SK-N-SH (cell line): ENCODE results near the gene CALHM1. TPM values are rescaled to one million over a fixed set of nuclear protein-coding genes. Genes with fewer than 3 reads are reported as not detected.
"Not testable (repeated sequence)": the region's sequence is repeated elsewhere in the genome, so short reads cannot be mapped to it uniquely, and the experiment has no call there.

ENCODE experiments used
- CTCF ChIA-PET: fragments of 300-600, 350-600 bp; formaldehyde crosslinking; extraction: SDS; loops from one replicate; lab custom pipeline; 2021; lab: Yijun Ruan, JAX
- POLR2A ChIA-PET: fragments of 350-600 bp; sonication (Branson Sonifier 250); formaldehyde crosslinking; extraction: SDS; loops from one replicate; lab custom pipeline; 2020; ENCODE audit warnings: antibody characterized with exemption, inconsistent platforms; lab: Yijun Ruan, JAX
- DNase-seq: peaks from one replicate; pipeline ENCODE4 v3.0.0; 2012
- H2AFZ ChIP-seq: fragments of 200-600 bp; sonication (generic); 2 replicates; pipeline ENCODE4 v1.8.1; 2016; ENCODE audit warnings: antibody characterized with exemption, mild to moderate bottlenecking, low read depth
- H3F3A ChIP-seq: fragments of 200-600 bp; sonication (generic); replicated peaks from 2 replicates; pipeline ENCODE3; 2016; ENCODE audit warnings: antibody characterized with exemption, mild to moderate bottlenecking; ENCODE audit not compliant: insufficient read depth
- H3K27ac ChIP-seq, 2 experiments: fragments of 200-500 bp in 1 of 2; fragments of 200-600 bp in 1 of 2; sonication (Bioruptor generic) in 1 of 2; sonication (generic), shearing (Covaris generic) in 1 of 2; 2 replicates each; pipeline versions ENCODE4 v1.5.1 to v1.6.1; 2014 to 2016; ENCODE audit warnings: low read depth in 2 of 2, inconsistent platforms in 1 of 2, low read length in 1 of 2, mild to moderate bottlenecking in 1 of 2, mixed read lengths in 1 of 2
- H3K27me3 ChIP-seq: fragments of 200-600 bp; sonication (generic), shearing (Covaris generic); 2 replicates; pipeline ENCODE4 v1.6.1; 2016; ENCODE audit warnings: mixed run types; ENCODE audit not compliant: insufficient read depth
- H3K36me3 ChIP-seq, 2 experiments: fragments of 200-500 bp in 1 of 2; fragments of 200-600 bp in 1 of 2; sonication (Bioruptor generic) in 1 of 2; sonication (generic) in 1 of 2; replicated peaks in 1 of 2; 2 replicates each; pipeline versions ENCODE3 to v1.5.1; 2014 to 2016; ENCODE audit warnings: low read length in 1 of 2, mild to moderate bottlenecking in 1 of 2; ENCODE audit not compliant: insufficient read depth in 2 of 2, control insufficient read depth in 1 of 2
- H3K4me1 ChIP-seq, 2 experiments: fragments of 200-500 bp in 1 of 2; fragments of 200-600 bp in 1 of 2; sonication (Bioruptor generic) in 1 of 2; sonication (generic), shearing (Covaris generic) in 1 of 2; 2 replicates each; pipeline versions ENCODE4 v1.5.1 to v1.6.1; 2014 to 2016; ENCODE audit warnings: low read depth in 1 of 2, low read length in 1 of 2, mixed run types in 1 of 2; ENCODE audit not compliant: insufficient read depth in 2 of 2, control insufficient read depth in 1 of 2
- H3K4me2 ChIP-seq: fragments of 200-600 bp; sonication (generic), shearing (Covaris generic); 2 replicates; pipeline ENCODE4 v1.6.1; 2017; ENCODE audit warnings: mixed run types
- H3K4me3 ChIP-seq, 2 experiments: fragments of 200-500 bp in 1 of 2; fragments of 200-600 bp in 1 of 2; sonication (Bioruptor generic) in 1 of 2; sonication (generic), shearing (Covaris generic) in 1 of 2; 2 replicates each; pipeline versions ENCODE4 v1.5.1 to v1.8.1; 2014 to 2016; ENCODE audit warnings: low read depth in 2 of 2, inconsistent platforms in 1 of 2, low read length in 1 of 2, mild to moderate bottlenecking in 1 of 2, mixed read lengths in 1 of 2, moderate library complexity in 1 of 2
- H3K79me2 ChIP-seq: fragments of 200-600 bp; sonication (generic); 2 replicates; pipeline ENCODE4 v1.8.1; 2017; ENCODE audit warnings: mild to moderate bottlenecking; ENCODE audit not compliant: insufficient read depth
- H3K9ac ChIP-seq: fragments of 200-600 bp; sonication (generic); 2 replicates; pipeline ENCODE4 v1.6.1; 2017; ENCODE audit warnings: mixed run types
- H3K9me2 ChIP-seq: fragments of 200-600 bp; sonication (generic); 2 replicates; pipeline ENCODE4 v1.6.1; 2017; ENCODE audit warnings: mixed run types
- H3K9me3 ChIP-seq: fragments of 200-600 bp; sonication (generic); 2 replicates; pipeline ENCODE4 v1.6.1; 2017; ENCODE audit warnings: mixed run types, mild to moderate bottlenecking, moderate library complexity
- H4K20me1 ChIP-seq: fragments of 200-600 bp; sonication (generic); 2 replicates; pipeline ENCODE4 v1.6.1; 2017; ENCODE audit warnings: mild to moderate bottlenecking, mixed run types; ENCODE audit not compliant: insufficient read depth
- ELF1 ChIP-seq: IDR thresholded peaks from 2 replicates; pipeline ENCODE4 v1.4.0; 2012
- EP300 ChIP-seq, 2 experiments: IDR thresholded peaks; 2 replicates each; pipeline versions ENCODE4 v1.4.0 to v1.6.1; 2012; ENCODE audit warnings: borderline replicate concordance in 1 of 2, low read depth in 1 of 2, low read length in 1 of 2
- EZH2phosphoT487 ChIP-seq: fragments of 200-600 bp; sonication (generic); IDR thresholded peaks from 2 replicates; pipeline ENCODE4 v1.6.1; 2017; ENCODE audit warnings: low read depth, mixed run types, mild to moderate bottlenecking, antibody characterized with exemption, moderate library complexity, borderline replicate concordance
- GABPA ChIP-seq: IDR thresholded peaks from 2 replicates; pipeline ENCODE4 v1.4.0; 2012; ENCODE audit warnings: low read depth, mild to moderate bottlenecking
- GATA2 ChIP-seq: sonication (generic); formaldehyde crosslinking; IDR thresholded peaks from 2 replicates; pipeline ENCODE4 v1.5.0; 2020; ENCODE audit warnings: mild to moderate bottlenecking, missing genetic modification reagents
- IRF3 ChIP-seq: fragments of 150-350 bp; IDR thresholded peaks from 2 replicates; pipeline ENCODE4 v1.6.1; 2016; ENCODE audit warnings: mild to moderate bottlenecking, low read depth, low read length
- JUND ChIP-seq: IDR thresholded peaks from 2 replicates; pipeline ENCODE4 v1.4.0; 2012
- MAX ChIP-seq: IDR thresholded peaks from 2 replicates; pipeline ENCODE4 v1.4.0; 2012; ENCODE audit warnings: low read depth
- MEF2A ChIP-seq: IDR thresholded peaks from 2 replicates; pipeline ENCODE4 v1.4.0; 2012; ENCODE audit warnings: low read depth, borderline replicate concordance
- MXI1 ChIP-seq: IDR thresholded peaks from 2 replicates; pipeline ENCODE4 v1.6.1; 2012; ENCODE audit warnings: mild to moderate bottlenecking, low read depth, low read length, improper control_type of control experiment
- NRF1 ChIP-seq: IDR thresholded peaks from 2 replicates; pipeline ENCODE4 v1.6.1; 2012; ENCODE audit warnings: low read depth, mild to moderate bottlenecking, low read length
- PBX3 ChIP-seq: IDR thresholded peaks from 2 replicates; pipeline ENCODE4; 2012
- RAD21 ChIP-seq: IDR thresholded peaks from 2 replicates; pipeline ENCODE4 v1.6.1; 2012; ENCODE audit warnings: mild to moderate bottlenecking, low read length
- RFX5 ChIP-seq: IDR thresholded peaks from 2 replicates; pipeline ENCODE4 v1.6.1; 2012; ENCODE audit warnings: mild to moderate bottlenecking, improper control_type of control experiment, low read length
- RXRA ChIP-seq: IDR thresholded peaks from 2 replicates; pipeline ENCODE4 v1.4.0; 2012; ENCODE audit warnings: low read depth, mild to moderate bottlenecking, borderline replicate concordance
- USF1 ChIP-seq: IDR thresholded peaks from 2 replicates; pipeline ENCODE4 v1.4.0; 2012; ENCODE audit warnings: low read depth, borderline replicate concordance
- USF2 ChIP-seq: fragments of 150-350 bp; IDR thresholded peaks from 2 replicates; pipeline ENCODE4 v1.6.1; 2017; ENCODE audit warnings: antibody characterized with exemption, low read length, low read depth, borderline replicate concordance
- ZBTB33 ChIP-seq: IDR thresholded peaks from 2 replicates; pipeline ENCODE4 v1.4.0; 2012; ENCODE audit warnings: low read depth, borderline replicate concordance
- WGBS: methylation state at CpG from one replicate; pipeline ENCODE4 v1.1.6; 2017; ENCODE audit warnings: low lambda C conversion rate; 5-methylcytosine and 5-hydroxymethylcytosine counted together
- polyA plus RNA-seq, 3 experiments: library from polyadenylated mRNA; depleted of rRNA; stranded (reverse); fragments of >200 nt; gene quantifications; 2 replicates each; pipeline ENCODE4 v1.2.3, GENCODE V29; 2012

Gene CALHM1
- polyA plus RNA-seq, 1 of the 3 experiments (the other 2 are of a cell fraction) = not detected

GRCh38 chr10:103503777-103504176 lies 45.1 kb upstream of the CALHM1 start:
- 82% methylated on average over 6 of the region's 6 CpGs for WGBS
- not testable (repeated sequence) for H2AFZ ChIP-seq, H3K79me2 ChIP-seq, H3F3A ChIP-seq, H4K20me1 ChIP-seq, H3K4me2 ChIP-seq, H3K9me3 ChIP-seq, DNase-seq, H3K4me3 ChIP-seq, H3K36me3 ChIP-seq, H3K9ac ChIP-seq, H3K9me2 ChIP-seq
- Histone ChIP-seq H3K27me3 (peaks cover 20% of the 10 kb centered on the region), H3K27ac (peak overlapping the region in 1 of 2 experiments; percentile 94; a peak in 2 of 4 replicates), H3K4me1 (peaks cover 6 to 40% of the 10 kb centered on the region in 2 experiments; a peak in 3 of 4 replicates)
- ChIA-PET CTCF (interaction anchor here (0.7 to 3.9 kb wide), 7 partner anchors 11 to 93 kb away, joined by 3 to 16 read pairs (median 3); partner anchors contain the start of gene NEURL1), POLR2A (interaction anchor here (1.0 kb wide), 1 partner anchor 43 kb away, joined by 3 read pairs; no protein-coding TSS in a partner anchor)

- 75% methylated on average over 5 of the region's 13 CpGs for WGBS
- H3K9me3 ChIP-seq = no peaks in the 10 kb centered on the region
- H3K36me3 ChIP-seq = no peaks in the 10 kb centered on the region
- peaks cover 14% of the 10 kb centered on the region for H3K27me3 ChIP-seq
- H3K4me2 ChIP-seq = no peak overlapping the region
- no peaks in the 10 kb centered on the region for H3K9me2 ChIP-seq
- H3K27ac ChIP-seq = peak overlapping the region in 1 of 2 experiments; percentile 94; a peak in 2 of 4 replicates
- H3K4me1 ChIP-seq = peaks cover 6 to 36% of the 10 kb centered on the region in 2 experiments; a peak in 3 of 4 replicates
- CTCF ChIA-PET = interaction anchor here (0.7 to 3.9 kb wide), 10 partner anchors 9 to 94 kb away, joined by 3 to 16 read pairs (median 4); no protein-coding TSS in a partner anchor
- H4K20me1 ChIP-seq = no peaks in the 10 kb centered on the region
- H3K9ac ChIP-seq = no peak overlapping the region
- H3F3A ChIP-seq = peaks cover 5% of the 10 kb centered on the region
- peak; percentile 91 for DNase-seq
- H2AFZ ChIP-seq = no peak overlapping the region
- H3K79me2 ChIP-seq = no peaks in the 10 kb centered on the region
- H3K4me3 ChIP-seq = no peak overlapping the region
- POLR2A ChIA-PET = interaction anchor here (0.7 to 1.7 kb wide), 4 partner anchors 10 to 61 kb away, joined by 3 to 13 read pairs (median 4); partner anchors contain the start of gene NEURL1
- no peak for TF ChIP-seq ELF1
- TF ChIP-seq RAD21 = no peak; the same call in 1 of the 2 replicates
- TF ChIP-seq USF1 = no peak
- no peak for TF ChIP-seq MAX
- TF ChIP-seq PBX3 = no peak
- no peak for TF ChIP-seq ZBTB33
- TF ChIP-seq JUND = no peak
- TF ChIP-seq GATA2 (CRISPR knock-in tag) = peak; percentile 84
- TF ChIP-seq GABPA = no peak
- TF ChIP-seq NRF1 = no peak
- TF ChIP-seq RXRA = no peak
- no peak for TF ChIP-seq EZH2phosphoT487
- peak in 1 of 2 experiments; percentile 27; a peak in 1 of 4 replicates for TF ChIP-seq EP300 (IDR thresholded peaks at IDR 0.05; ENCODE audit: borderline replicate concordance in 1 of 2, low read depth in 1 of 2, low read length in 1 of 2)
- TF ChIP-seq MXI1 = peak; percentile 73; the same call in 1 of the 2 replicates
- no peak for TF ChIP-seq MEF2A
- no peak for TF ChIP-seq IRF3
- TF ChIP-seq USF2 = no peak
- no peak for TF ChIP-seq RFX5
Measured at GRCh38 chr10:103502849-103503660, 44.4 kb upstream of the CALHM1 start.
